ENCODE results near the gene SLC25A21.

- TF ChIP-seq TCF12 (IDR thresholded peaks at IDR 0.05; ENCODE audit: low read depth): no peak
- TF ChIP-seq CEBPB (IDR thresholded peaks at IDR 0.05): no peak
- TF ChIP-seq MAX (IDR thresholded peaks at IDR 0.05): no peak
- TF ChIP-seq EP300 (IDR thresholded peaks at IDR 0.05; ENCODE audit: borderline replicate concordance): no peak
- no peak for TF ChIP-seq REST (IDR thresholded peaks at IDR 0.05; ENCODE audit: low read depth)
- no peak for TF ChIP-seq CREB1 (IDR thresholded peaks at IDR 0.05; ENCODE audit: low read depth)
- TF ChIP-seq TEAD4 (IDR thresholded peaks at IDR 0.05): no peak
- no peak for TF ChIP-seq RAD21 (IDR thresholded peaks at IDR 0.05; ENCODE audit: low read depth)
- no peak for TF ChIP-seq TAF1 (IDR thresholded peaks at IDR 0.05; ENCODE audit: low read depth)
- no peak for TF ChIP-seq FOXM1 (IDR thresholded peaks at IDR 0.05; ENCODE audit: borderline replicate concordance, low read depth)
- no peak for TF ChIP-seq NFIC (IDR thresholded peaks at IDR 0.05)
These were observed 159.3 kb downstream of the SLC25A21 start for GRCh38 chr14:37013078-37013477.
